ENCODE measurements around the gene CDA. TPM values are rescaled to one million over a fixed set of nuclear protein-coding genes. Genes with fewer than 3 reads are reported as not detected.

CDA gene
- total and polyA plus RNA-seq, 2 of the 8 experiments (the other 6 are each of a cell fraction or from before 2014, with no cell fraction given): 4.4 to 11.3 TPM

- Histone ChIP-seq H3K79me1 (ENCODE audit: low read depth, low read length) (no peaks in the 10 kb centered on the region), H3K9me3 (ENCODE audit: insufficient read depth in 2 of 2, low read depth in 1 of 2, low read length in 1 of 2) (no peaks in the 10 kb centered on the region), H2BK120ac (replicated peaks; ENCODE audit: low read depth, low read length) (no peak overlapping the region), H3K9ac (replicated peaks in 1 of 4; ENCODE audit: extremely low read depth in 1 of 4, low read depth in 3 of 4, low read length in 3 of 4) (no peak overlapping the region), H3K4me2 (ENCODE audit: insufficient read depth in 1 of 2, low read depth in 2 of 2, low read length in 2 of 2) (no peak overlapping the region), H4K8ac (ENCODE audit: extremely low read depth, insufficient read depth, low read length) (no peak overlapping the region; the same call in 1 of the 2 replicates), H3K4me1 (replicated peaks in 1 of 4; ENCODE audit: control insufficient read depth in 3 of 4, insufficient read depth in 4 of 4, low read length in 3 of 4) (no peaks in the 10 kb centered on the region), H3K23ac (ENCODE audit: insufficient read length) (no peak overlapping the region), H2BK20ac (ENCODE audit: low read length) (no peak overlapping the region), H2BK12ac (ENCODE audit: low read depth, low read length) (no peak overlapping the region), H3K18ac (ENCODE audit: extremely low read depth, low read length) (no peak overlapping the region), H2BK15ac (ENCODE audit: low read length) (no peak overlapping the region), H4K5ac (ENCODE audit: insufficient read length, low read depth, low read length) (no peak overlapping the region), H2AK5ac (ENCODE audit: low read depth, low read length) (no peak overlapping the region), H3K4me3 (ENCODE audit: extremely low read depth in 1 of 4, insufficient read depth in 2 of 4, low read depth in 3 of 4, low read length in 4 of 4) (no peak overlapping the region), H3K23me2 (ENCODE audit: low read depth, low read length) (no peaks in the 10 kb centered on the region; the same call in 1 of the 2 replicates), H3K27me3 (replicated peaks in 1 of 4; ENCODE audit: control insufficient read depth in 3 of 4, extremely low read depth in 1 of 4, insufficient read depth in 3 of 4, low read length in 3 of 4) (no peaks in the 10 kb centered on the region), H3K4ac (replicated peaks; ENCODE audit: insufficient read length, low read depth, low read length) (no peak overlapping the region), H3K56ac (replicated peaks; ENCODE audit: insufficient read length, low read depth, low read length) (no peak overlapping the region), H3K36me3 (ENCODE audit: control insufficient read depth in 2 of 4, insufficient read depth in 4 of 4, low read length in 3 of 4) (no peaks in the 10 kb centered on the region), H3K27ac (ENCODE audit: low read depth, low read length) (no peak overlapping the region), H2AFZ (ENCODE audit: low read length) (no peak overlapping the region), H3K79me2 (ENCODE audit: control insufficient read depth in 1 of 2, insufficient read depth in 2 of 2, low read length in 2 of 2) (no peaks in the 10 kb centered on the region), H4K91ac (replicated peaks; ENCODE audit: insufficient read length, low read length) (no peak overlapping the region), H2BK5ac (ENCODE audit: low read depth, low read length) (no peak overlapping the region), H3K14ac (ENCODE audit: insufficient read length) (no peak overlapping the region), H4K20me1 (replicated peaks in 1 of 2; ENCODE audit: control insufficient read depth in 1 of 2, insufficient read depth in 2 of 2, low read length in 2 of 2) (no peaks in the 10 kb centered on the region)
- ChIA-PET POLR2A (ENCODE audit: partially characterized antibody) (no interaction called here), CTCF (ENCODE audit: partially characterized antibody) (no interaction called here)
- FAIRE-seq (no peak), DNase-seq (ENCODE audit: low read depth in 1 of 2, low spot score in 2 of 2) (no peak)
- 96% methylated on average over 4 of the region's 4 CpGs; no CpG with 5 or more reads in 1 of the 2 experiments for WGBS, 2 experiments (ENCODE audit: extremely low coverage in 1 of 2, insufficient coverage in 1 of 2, insufficient read length in 1 of 2, insufficient replicate concordance in 2 of 2, low coverage in 1 of 2, low lambda C conversion rate in 2 of 2, missing lambda C conversion rate in 1 of 2)
- no peak for TF ChIP-seq BACH1 (IDR thresholded peaks at IDR 0.05; ENCODE audit: low read length)
- no peak for TF ChIP-seq CTBP2 (IDR thresholded peaks at IDR 0.05; ENCODE audit: borderline replicate concordance, insufficient read depth, insufficient read length, low read length)
- TF ChIP-seq HDAC2 (IDR thresholded peaks at IDR 0.05; ENCODE audit: borderline replicate concordance in 1 of 2, low read depth in 2 of 2, low read length in 2 of 2): no peak
- TF ChIP-seq NANOG (IDR thresholded peaks at IDR 0.05; ENCODE audit: insufficient read depth, low read depth, low read length, poor library complexity, severe bottlenecking): no peak
- TF ChIP-seq KDM1A (IDR thresholded peaks at IDR 0.05; ENCODE audit: borderline replicate concordance, low read length): no peak
- TF ChIP-seq ATF3 (IDR thresholded peaks at IDR 0.05; ENCODE audit: insufficient read depth, low read depth, low read length): no peak
- no peak for TF ChIP-seq RXRA (IDR thresholded peaks at IDR 0.05; ENCODE audit: insufficient read depth, low read depth, low read length)
- no peak for TF ChIP-seq SAP30 (IDR thresholded peaks at IDR 0.05; ENCODE audit: insufficient read depth, insufficient replicate concordance, low read length)
- no peak for TF ChIP-seq CHD1 (IDR thresholded peaks at IDR 0.05; ENCODE audit: low read depth, low read length)
- TF ChIP-seq RBBP5 (IDR thresholded peaks at IDR 0.05; ENCODE audit: borderline replicate concordance, low read depth, low read length): no peak
- TF ChIP-seq CBX8 (IDR thresholded peaks at IDR 0.05; ENCODE audit: borderline replicate concordance, low read depth, low read length): no peak
Observed at GRCh38 chr1:20602851-20603450, 14.1 kb downstream of the CDA start.

All from H1 (cell line).